NB4 (cell line): ENCODE measurements around the gene ABCA4.
"Not testable (repeated sequence)": the region's sequence is repeated elsewhere in the genome, so short reads cannot be mapped to it uniquely, and the experiment has no call there.

Source experiments
- DNase-seq: peaks from one replicate; pipeline ENCODE4 v3.0.0; 2010; ENCODE audit warnings: low read depth
- H3K4me3 ChIP-seq: one replicate; pipeline ENCODE4 v1.5.1; 2011; ENCODE audit warnings: mild to moderate bottlenecking, low read depth, low read length, moderate library complexity
- MYC ChIP-seq: IDR thresholded peaks from 2 replicates; pipeline ENCODE4 v1.6.1; 2011; ENCODE audit warnings: low read depth, low read length
- POLR2A ChIP-seq: IDR thresholded peaks from 2 replicates; pipeline ENCODE4 v1.6.1; 2011; ENCODE audit warnings: mild to moderate bottlenecking; ENCODE audit not compliant: insufficient read length; ENCODE audit errors: extremely low read depth
- TF ChIP-seq, protein P1 (sequence below): IDR thresholded peaks from 2 replicates; pipeline ENCODE4 v1.6.1; 2011; ENCODE audit warnings: low read depth, low read length
- TF ChIP-seq, protein P2 (sequence below): IDR thresholded peaks from one replicate; pipeline ENCODE4 v1.5.1; 2012; ENCODE audit warnings: low read depth, low read length

Gene ABCA4

DNA sequence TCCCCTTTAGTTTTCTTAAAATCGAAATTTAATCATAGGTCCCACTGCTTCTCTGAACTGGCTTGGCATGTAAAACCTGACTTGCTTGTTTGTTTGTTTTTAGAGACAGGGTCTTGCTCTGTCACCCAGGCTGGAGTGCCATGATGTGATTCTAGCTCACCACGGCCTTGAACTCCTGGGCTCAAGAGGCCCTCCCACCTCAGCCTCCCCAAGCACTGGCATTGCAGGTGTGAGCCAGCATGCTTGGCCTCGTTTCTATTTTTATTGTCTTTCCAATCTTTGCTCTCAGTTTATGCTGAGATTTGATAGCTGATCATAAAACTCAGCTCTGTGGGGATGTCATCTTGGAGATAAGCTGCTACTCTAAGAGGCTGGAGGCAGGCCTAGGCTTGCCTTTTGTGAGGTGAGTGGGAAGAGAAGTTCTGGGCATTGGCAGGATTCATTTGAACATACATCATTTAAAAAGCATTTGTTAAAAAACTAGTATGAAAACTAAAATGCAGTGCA lies 160.3 kb downstream of the ABCA4 start:
- TF ChIP-seq, protein P1, sequence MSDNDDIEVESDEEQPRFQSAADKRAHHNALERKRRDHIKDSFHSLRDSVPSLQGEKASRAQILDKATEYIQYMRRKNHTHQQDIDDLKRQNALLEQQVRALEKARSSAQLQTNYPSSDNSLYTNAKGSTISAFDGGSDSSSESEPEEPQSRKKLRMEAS = no peak
- TF ChIP-seq MYC (no peak), POLR2A (no peak)
- TF ChIP-seq, protein P2, sequence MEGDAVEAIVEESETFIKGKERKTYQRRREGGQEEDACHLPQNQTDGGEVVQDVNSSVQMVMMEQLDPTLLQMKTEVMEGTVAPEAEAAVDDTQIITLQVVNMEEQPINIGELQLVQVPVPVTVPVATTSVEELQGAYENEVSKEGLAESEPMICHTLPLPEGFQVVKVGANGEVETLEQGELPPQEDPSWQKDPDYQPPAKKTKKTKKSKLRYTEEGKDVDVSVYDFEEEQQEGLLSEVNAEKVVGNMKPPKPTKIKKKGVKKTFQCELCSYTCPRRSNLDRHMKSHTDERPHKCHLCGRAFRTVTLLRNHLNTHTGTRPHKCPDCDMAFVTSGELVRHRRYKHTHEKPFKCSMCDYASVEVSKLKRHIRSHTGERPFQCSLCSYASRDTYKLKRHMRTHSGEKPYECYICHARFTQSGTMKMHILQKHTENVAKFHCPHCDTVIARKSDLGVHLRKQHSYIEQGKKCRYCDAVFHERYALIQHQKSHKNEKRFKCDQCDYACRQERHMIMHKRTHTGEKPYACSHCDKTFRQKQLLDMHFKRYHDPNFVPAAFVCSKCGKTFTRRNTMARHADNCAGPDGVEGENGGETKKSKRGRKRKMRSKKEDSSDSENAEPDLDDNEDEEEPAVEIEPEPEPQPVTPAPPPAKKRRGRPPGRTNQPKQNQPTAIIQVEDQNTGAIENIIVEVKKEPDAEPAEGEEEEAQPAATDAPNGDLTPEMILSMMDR = no peak
- no peak for DNase-seq

DNA sequence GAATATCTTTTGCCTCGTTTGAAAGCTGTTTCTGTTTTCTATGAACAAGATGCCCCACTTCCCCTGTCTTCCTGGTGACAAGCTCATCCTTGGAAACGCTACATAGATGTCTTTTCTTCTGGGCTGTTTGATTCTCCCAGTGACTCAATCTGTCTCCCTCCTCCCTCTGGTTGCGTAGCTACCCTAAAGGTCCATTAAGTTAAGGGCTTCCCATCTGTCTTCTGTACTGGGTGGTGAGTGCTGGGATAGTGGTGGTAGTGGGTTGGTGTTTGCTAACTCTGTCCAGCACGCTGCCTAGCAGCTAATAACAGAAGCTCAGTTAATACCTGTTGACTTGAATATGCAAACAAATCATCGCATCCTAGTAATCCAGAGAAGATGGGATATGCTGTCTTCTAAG lies 161.5 kb downstream of the ABCA4 start:
- no peak overlapping the region for H3K4me3 ChIP-seq
- no peak for DNase-seq
- TF ChIP-seq POLR2A = no peak
- TF ChIP-seq, protein P2 = no peak
- no peak for TF ChIP-seq MYC
- TF ChIP-seq, protein P1 = no peak

More for the DNA sequence above, 160.3 kb downstream of the ABCA4 start:
- no peak overlapping the region for H3K4me3 ChIP-seq

DNA sequence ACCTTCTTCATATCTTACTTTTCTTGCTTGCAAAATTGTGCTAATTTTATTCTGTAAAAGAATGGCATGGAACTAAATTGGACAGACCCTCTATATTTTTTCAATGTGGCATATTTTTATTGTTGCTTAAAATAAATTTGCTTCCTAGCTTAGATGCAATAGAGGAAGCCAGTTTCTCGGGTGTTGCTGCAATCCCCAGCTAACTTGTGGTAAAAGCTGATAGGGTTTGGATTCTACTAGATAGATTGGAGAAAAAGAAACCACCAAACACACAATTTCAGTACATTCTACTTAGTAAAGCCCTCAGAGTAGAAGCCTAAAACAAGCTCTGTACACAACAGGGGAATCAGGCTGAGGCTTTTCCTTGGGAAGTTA lies 162.2 kb downstream of the ABCA4 start:
- DNase-seq = peak; percentile 11
- H3K4me3 ChIP-seq = no peak overlapping the region
- TF ChIP-seq POLR2A = no peak
- TF ChIP-seq MYC = no peak
- TF ChIP-seq, protein P2 = no peak
- TF ChIP-seq, protein P1 = no peak

DNA sequence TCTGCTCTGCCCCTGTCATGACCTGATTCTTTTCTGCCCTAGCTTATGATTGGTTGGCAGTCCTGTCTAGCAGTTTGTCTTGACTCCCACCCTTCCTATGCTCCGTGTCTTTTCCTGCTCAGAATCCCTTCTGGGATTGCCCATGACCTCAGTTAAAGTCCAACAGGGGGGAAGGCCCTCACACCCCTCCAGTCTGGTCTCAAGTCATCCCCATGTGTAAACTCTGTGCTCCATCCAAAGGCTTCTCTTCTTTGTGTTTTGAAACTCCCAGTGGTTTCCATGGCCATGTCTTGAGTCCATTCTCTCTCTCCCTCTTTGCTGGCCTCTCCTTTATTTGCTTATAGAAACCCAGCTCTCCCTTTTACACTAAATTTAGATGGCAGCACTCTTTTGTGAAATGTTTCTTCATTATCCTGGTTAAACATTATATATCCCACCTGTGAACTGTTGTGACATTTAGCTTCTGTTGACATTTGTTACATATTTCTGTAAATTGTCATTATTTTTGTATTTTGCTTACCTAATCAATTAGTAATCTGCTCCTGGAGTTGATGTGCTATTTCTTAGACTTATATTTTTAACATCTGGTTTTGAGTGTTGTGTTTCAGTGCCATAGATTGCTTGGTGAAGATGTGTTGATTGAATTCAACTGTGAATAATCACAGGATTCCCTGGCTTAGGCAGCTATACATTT lies 162.8 kb downstream of the ABCA4 start:
- DNase-seq = no peak
- TF ChIP-seq POLR2A (no peak), MYC (no peak)
- TF ChIP-seq, protein P1 = no peak
- TF ChIP-seq, protein P2 = no peak

DNA sequence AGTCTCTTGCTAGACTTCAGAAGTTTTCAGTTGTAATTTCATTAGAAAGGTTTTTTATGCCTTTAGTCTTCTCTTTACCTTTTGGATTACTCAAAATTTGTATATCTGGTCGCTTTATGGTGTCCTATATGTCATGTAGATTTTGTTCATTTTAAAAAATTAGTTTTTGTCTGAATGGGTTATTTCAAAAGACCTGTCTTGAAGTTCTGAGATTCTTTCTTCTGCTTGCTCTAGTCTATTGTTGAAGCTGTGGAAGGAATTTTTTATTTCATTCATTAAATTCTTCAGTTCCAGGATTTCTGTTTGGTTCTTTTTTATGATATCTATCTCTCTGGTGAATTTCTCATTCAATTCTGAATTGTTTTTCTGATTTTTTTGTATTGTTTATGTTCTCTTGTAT lies 165.2 kb downstream of the ABCA4 start:
- TF ChIP-seq, protein P2 = no peak
- TF ChIP-seq MYC (no peak), POLR2A (no peak)
- TF ChIP-seq, protein P1 = no peak
- H3K4me3 ChIP-seq = no peak overlapping the region
- DNase-seq = no peak

More for the DNA sequence above, 162.8 kb downstream of the ABCA4 start:
- H3K4me3 ChIP-seq = no peak overlapping the region

DNA sequence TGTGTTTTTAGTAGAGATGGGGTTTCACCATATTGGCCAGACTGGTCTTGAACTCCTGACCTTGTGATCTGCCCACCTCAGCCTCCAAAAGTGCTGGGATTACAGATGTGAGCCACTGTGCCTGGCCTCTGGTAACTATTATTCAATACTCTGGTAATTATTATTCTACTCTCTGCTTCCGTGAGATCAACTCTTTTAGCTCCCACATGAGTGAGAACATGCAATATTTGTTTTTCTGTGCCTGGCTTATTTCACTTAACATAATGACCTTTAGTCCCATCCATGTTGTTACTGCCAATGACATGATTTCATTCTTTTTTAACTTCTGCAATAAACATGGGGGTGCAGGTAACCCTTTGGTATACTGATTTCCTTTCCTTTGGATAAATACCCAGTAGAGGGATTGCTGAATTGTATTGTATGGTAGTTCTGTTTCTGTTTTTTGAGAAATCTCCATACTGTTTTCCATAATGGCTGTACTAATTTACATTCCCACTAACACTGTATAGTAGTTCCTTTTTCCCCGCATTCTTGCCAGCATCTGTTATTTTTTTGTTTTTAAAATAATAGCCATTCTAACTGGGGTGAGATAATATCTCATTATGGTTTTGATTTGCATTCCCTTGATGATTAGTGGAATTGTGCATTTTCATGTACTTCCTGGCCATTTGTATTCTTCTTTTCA lies 173.8 kb downstream of the ABCA4 start:
- not testable (repeated sequence) for H3K4me3 ChIP-seq, DNase-seq
